GM18502 (cell line): ENCODE data around the gene ATF7.
"Not testable (repeated sequence)": the region's sequence is repeated elsewhere in the genome, so short reads cannot be mapped to it uniquely, and the experiment has no call there.

Source experiments
- ATAC-seq: cut with Tn5 transposase; IDR thresholded peaks from one replicate; pipeline ENCODE4 v1.9.1; 2021; ENCODE audit warnings: mild to moderate bottlenecking; ENCODE audit not compliant: unreplicated experiment, poor library complexity

ATF7 gene

DNA sequence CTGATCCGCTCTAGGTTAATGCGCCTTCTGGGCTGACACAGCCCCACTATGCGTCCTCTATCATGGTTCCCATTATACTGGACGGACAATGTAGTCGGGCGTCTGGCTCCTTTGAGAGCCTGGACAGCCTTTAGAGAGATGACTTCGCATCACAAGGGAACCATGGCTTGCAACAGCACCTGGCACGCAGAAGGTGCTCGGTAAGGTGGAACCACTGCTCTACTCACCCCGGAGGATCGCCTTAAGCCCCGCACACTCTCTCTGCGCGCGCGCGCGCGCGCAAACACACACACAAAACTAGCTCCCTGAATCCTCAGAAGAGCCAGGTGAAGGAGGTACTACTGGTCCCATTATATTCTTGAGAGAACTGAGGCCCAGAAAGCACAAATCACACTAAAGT, 134.0 kb downstream of the ATF7 start:
- ATAC-seq = no peak

DNA sequence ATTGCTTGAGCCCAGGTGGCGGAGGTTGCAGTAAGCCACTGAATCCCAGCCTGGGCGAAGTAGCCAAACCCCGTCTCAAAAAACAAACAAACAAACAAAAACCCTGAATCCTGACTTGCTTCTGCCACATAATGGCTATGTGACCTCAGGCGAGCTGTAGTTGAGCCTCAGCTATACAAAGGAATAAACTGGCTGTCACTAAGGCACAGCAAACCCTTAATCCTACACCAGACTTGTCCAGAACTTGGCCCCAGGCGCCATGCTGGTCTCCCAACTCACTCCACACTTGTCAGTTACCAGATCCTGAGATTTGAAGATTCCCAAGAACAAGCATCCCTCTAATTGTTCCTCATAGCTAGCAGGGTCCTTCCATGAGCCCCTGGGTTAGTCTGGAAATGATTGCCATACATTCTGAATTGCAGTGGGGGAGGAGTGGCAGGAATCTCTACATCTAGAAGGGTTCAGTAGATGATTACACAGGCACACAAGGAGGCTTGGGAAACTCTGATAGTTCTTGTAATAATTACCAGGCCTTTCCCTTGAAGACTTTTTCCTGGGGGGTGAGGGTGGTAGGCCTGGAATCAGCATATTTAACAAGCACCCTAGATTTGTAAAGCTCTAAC, 136.8 kb downstream of the ATF7 start:
- no peak for ATAC-seq

DNA sequence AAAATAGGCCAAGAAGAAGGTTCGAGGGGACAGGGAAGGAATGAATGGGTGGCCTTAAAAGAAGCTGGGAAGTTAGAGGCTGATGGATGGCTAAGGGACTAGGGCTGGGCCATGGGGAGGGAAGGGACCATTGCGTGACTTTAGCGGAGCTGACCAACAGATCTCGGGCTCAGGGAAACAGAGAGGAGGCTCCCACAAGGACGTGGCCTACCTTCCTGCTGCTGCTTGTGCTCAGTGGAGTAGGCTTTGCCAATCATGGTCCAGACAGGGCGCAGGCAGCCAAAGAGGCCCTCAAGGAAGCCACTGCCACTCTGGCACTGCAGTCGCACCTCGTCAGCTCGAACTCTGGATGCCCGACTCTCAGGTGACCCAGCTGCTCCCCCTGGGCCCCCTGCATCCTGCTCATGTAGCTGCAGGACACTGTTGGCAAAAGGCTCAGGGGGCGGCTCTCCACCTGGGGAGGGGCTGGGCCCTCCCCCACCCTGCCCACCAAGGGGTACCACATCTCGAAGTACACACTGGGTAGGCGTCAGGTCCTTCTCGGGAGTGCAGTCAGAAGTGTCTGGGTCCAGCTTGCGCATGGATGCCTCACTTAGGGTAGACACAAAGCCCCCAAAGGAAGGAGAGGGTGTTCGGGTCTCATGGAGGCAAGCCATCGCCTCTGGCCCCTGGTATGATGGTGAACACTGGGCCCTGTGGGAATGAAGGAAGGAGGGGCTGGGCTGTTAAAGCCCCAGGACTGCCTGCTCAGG, 139.3 kb downstream of the ATF7 start:
- no peak for ATAC-seq

DNA sequence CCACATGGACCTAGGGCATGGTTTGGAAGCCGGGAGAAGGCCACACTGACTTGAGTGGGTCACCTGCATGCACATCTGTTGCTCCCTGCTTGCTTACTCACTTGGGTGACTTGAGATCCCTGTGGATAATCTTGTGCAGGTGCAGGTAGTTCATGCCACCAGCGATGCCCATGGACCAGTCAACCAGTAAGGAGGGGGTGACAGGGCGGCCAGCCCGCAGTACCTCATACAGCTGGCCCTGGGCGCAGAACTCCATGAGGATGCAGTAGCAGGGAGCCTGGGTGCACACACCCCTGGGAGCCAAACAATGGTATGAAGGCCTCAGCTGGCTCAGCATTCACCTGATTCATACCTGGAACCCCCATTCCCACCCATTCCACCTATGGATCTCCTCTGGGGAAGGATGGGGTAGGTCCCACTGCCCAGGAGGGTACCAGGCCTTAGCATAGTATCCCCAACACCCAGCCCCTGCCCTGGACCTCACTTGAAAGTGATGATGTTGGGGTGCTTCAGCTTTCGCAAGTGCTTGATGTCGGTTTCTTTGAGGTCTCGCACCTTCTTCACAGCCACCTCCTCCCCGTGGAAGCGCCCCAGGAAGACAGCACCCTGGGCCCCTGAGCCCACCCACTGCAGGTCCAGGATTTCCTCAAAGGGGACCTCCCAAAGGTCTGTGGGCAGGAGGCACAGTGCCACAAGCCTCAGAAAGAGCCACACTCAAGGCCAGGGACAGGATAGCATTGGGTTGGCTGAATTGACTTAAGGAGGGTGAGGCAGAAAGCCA, 140.0 kb downstream of the ATF7 start:
- ATAC-seq = no peak

DNA sequence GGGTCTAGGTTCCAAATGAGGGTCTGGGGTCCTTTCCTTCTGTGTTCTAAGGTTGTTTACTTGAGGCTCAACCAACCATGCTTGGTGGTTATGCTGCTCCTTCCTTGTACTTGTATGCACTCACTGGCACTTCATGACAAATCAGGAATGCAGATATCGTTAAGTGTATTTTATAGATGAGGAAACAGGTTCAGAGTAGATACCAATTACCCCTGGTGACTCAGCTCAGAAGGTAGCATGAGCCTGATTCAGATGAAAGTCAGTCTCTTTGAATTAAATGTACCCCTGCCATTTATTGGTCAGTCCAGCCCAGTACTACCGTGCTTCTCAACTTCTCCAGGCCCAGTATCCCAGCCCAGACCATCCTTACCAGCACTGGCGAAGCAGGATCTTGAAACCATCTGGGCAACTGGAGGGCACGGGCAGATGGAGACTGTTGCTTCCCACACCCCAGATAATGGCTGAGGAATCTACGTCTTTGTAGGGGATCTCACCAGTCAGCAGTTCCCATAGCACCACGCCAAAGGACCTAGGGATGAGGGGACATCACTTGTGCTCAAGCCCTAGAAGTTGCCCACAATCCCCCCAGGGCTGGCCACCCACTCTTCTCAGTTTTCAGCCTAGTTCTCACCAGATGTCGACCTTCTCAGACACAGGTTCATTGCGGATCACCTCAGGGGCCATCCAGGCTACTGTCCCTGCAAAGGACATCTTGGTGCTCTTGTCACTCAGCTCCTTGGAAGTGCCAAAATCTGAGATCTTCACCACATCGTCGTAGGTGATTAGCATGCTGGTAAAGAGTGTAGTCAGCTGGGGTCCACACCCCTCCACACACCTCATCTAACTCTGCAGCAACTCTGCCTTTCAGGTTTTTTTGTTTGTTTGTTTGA, 141.3 kb downstream of the ATF7 start:
- ATAC-seq = no peak

DNA sequence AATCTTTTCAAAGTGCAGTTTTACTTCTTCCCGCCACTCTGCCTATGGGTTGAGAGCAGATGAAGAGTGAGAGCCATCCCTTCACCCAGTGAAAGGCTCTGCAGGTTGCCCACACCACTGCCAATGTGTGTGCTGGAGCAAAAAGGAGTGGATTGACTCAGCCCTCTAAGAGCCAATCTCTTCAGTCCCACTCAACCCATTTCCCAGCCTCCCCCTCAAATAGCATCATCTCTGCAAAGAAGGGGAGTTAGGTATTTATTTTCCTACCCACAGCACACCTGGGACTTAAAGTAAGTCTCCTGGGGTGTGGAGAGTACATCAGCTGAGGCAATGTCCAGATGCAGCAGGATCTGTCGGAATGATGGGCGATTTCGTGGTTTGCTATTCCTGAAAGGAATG, 142.2 kb downstream of the ATF7 start:
- ATAC-seq = no peak

DNA sequence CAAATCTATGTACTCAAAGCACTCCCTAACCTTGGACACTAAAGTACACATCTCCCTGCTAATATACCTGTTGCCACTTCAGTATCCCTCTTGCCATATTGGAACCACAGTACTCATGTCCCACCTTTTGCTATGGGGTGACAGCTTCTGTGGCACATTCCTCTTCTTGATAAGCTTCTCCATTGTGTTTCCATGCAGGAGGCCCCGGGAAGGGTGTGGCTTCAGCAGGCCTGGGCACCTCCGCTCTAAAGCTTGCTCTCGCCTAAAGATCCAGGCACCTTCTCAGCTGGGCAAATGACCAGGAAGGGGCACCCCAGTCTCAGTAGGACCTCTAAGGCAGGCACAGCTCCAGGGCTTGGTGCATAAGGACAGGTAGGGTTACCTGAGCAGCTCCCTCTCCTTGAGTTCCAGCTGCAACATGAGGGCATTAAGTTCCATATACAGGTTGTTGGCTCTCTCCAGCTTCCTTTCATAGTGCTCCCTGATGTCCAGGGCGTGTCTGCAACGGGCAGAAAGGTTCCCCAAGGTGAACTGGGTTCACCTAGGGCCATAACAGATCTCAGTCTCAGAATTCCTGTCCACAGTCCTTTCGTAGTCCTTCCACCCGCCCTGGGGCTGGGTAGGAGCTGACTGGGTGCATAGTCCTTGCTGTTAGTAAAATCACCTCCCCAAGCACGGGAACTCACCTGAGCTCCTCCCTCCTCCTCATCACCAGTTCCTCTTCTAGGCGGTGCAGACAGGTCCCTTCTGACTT, 142.8 kb downstream of the ATF7 start:
- ATAC-seq = no peak

DNA sequence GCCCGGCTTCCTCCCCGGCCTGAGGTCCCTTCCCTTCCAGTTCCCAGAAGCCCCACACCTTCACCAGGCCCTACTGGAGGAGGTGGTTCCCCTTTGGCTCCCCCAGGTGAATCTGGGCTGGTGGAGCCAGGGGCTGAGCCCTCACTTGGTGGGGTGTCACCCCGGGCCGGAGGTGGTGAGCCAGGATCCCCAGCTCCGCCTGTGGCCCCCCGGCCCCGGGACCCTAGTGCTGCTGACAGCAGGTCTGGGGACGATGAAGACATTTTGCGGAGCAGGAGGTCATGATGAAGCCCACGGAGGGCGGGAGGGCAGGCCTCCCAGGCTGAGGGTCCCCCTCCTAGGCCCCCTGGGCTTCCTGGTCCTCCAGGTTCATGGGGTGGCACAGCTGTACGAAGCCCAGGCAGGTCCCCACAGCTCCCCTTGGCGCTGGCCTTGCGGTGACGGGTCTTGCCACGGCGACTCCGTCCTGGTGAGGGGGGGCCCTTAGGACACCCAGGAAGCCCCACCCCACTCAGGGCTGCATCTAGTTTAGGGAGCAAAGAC, 143.5 kb downstream of the ATF7 start:
- ATAC-seq = no peak

DNA sequence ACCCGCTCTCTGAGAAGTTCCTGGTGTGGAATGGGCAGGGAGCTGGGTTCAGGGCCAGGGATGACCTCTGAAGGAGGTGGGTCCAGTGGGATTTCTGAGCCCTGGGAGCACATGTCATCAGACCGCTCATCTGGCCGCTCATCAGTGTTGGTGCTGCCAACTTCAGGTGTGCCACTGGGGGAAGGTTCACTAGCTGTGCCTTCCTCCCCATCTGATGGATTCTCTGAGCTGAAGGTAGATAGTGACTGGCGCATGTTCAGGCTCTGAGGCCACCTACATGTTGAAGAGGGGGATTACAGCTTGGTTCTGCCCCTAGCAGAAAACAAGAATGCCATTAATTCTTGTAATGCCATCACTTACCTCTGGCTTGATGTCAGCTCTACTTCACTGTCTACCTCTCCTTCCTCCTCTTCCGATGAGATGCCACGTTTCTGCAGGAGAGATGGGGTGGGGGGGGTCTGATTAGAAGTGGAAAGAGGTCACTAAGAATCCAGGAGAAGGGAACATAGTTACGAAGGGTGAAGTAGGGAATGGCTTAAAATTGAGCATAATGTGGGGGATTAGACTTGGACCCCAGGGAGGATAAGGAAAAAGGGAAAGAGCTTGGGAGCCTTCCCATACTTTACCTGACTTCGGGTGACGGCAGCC, 144.1 kb downstream of the ATF7 start:
- ATAC-seq = no peak

DNA sequence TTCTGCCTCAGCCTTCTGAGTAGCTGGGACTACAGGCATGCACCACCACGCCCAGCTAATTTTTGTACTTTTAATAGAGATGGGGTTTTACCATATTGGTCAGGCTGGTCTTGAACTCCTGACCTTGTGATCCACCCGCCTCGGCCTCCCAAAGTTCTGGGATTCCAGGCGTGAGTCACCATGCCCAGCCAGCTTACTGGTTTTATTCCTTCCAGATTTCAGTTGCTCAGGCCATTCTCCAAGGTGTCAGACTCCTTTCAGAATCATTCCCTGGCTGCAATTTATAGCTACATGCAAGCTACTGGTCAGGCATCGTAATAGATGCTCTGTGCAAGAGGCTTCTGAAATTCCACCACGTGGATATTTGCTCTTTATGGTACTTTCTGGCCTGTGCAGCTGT, 144.7 kb downstream of the ATF7 start:
- not testable (repeated sequence) for ATAC-seq

DNA sequence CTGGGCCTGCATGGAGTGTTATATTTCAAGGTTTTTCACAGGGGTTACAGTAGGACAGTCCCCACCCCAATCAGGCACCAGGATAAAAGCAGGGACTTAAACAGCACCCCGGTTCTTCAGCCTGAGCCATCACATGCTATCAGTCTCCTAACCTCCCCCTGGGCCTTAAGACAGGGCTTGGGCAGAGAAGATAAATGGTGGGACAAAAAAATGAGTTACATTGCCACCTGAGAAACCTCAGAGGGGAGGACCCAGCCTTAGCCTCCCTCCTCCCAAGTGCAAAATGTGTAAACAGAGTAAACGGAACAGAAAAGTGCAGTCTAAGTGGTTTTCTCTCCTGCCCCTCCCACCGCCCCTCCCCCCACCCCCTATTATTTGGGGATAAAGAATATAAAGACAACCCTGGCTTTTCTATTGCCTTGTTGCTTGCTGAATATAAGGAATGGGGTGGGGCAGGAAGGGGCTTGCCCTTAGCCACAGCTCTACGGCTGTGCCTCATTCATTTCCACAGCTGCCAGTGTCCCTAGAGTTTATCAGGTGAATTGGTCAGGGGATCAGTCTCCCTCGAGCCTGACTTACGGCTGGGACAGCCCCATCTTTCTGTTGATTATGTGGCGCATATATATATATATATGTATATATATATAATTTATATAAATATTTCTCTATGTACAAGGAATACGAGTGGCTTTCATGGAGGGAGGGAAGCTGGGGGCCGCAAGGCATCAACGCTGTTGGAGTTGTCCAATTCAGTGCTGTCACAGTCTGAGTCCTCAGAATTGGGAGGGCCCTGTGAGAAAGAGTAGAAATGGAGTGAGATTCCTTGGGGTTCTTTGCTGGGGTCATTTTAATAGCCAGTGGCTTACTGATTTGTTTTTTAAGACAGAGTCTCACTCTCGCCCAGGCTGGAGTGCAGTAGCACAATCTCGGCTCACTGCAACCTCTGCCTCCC, 145.4 kb downstream of the ATF7 start:
- no peak for ATAC-seq

DNA sequence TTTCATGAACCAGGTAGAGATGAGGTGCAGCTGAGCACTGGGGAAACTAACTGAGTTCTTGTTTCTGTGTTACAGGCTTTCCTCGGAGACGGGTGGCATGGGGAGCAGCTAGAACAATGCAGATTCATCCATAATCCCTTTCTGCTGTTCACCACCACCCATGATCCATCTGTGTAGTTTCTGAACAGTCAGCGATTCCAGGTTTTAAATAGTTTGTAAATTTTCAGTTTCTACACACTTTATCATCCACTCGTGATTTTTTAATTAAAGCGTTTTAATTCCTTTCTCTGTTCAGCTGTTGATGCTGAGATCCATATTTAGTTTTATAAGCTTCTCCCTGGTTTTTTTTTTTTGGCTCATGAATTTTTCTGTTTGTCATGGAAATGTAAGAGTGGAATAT, 146.9 kb downstream of the ATF7 start:
- ATAC-seq = no peak

DNA sequence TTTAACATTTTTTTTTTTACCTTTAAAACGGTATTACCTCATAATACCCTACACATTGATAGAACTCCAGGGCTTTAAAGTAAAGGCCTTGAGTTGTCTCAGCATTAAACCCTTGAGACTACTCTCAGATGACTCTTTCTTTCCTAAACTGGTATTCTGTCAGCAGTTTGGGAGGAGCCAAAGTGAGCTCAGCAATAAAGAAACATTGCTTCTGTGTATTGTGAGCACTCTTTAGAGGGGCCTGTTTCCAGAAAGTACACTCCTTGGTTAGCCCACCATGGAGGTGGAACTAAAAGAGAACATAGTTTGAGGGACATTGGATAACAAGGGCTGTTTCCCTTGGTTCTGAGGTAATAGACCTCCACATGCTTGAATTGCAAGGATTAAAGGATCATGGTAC, 147.3 kb downstream of the ATF7 start:
- ATAC-seq = no peak

DNA sequence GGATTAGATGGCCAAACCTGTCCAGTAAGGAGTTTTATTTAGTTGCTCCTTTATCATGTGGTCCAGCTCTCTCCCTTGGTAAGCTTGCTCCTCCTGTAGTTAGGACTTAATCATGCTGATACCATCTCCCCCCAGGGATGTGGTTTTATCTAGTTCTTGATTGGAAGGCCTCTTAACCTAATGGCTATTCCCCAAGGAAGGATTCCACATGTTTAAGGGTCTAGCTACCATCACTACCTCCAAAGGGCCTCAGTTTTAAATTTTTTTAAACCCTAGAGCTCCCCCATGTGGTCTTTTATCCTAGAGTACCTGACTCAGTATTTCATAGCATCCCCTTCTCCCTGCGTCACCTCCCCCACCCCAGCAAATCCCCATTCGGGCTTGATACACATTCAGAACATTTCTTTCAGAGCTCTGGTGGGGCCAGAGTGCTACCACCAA, 149.4 kb downstream of the ATF7 start:
- no peak for ATAC-seq

DNA sequence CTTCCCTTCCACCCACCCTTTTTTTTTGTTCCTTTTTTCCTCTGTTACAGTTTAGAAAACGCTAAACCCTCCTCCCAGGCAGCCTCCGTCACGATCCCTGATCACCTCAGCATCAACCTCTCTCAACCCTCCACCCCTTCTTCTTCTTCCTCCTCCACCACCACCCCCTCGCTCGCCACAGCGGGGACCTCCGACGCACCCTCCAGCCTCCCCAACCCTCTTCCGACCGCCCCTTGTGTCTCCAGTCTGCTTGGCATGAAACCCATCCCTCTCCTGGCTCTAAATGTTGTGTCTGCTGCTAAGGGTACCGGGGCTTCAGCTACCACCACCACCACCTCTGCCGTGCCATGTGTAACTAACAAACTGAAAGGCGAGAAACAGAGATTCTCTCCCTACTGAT, 151.4 kb downstream of the ATF7 start:
- no peak for ATAC-seq

DNA sequence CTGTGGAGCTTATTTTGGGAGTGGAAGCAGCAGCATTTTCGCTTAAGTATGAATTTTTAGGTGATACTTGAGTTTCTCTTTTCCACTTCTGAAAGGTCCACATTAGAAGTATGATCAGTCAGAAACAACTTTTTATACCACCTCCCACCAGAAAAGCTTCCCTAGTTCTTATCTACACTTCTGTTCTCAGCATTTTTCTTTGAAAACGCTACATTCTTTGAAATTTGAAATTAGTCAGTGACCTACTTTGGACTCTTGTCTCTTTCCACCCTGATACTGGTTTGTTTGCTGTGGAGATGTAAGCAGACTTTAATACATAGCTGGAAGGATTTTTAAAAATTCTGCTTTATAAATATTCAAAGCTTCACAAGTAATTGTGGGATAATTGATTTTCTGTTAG, 152.1 kb downstream of the ATF7 start:
- no peak for ATAC-seq

DNA sequence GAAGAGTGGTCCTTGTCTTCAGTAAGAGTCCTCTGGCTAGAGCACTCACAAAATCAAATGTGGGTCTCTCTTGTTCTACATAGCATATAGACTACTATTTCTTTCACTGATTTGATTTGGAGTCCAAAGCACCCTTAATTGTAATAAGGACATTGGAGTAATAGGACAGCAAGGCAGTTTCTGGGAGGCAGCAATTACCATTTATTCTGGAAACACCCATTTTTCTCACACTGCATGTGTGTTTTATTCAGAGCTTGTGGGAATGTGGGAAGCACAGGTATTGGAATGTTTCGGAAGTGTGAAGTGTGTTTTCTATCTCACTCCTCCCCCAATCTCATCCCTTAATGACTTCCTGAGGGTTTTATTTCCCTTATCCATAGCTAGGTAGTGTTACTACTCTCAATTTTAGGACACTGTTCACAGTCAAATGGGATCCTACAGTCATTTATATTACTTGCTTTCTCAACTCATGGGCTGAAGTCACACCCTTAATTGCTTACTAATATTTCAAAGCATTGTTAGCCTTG, 154.1 kb downstream of the ATF7 start:
- no peak for ATAC-seq

DNA sequence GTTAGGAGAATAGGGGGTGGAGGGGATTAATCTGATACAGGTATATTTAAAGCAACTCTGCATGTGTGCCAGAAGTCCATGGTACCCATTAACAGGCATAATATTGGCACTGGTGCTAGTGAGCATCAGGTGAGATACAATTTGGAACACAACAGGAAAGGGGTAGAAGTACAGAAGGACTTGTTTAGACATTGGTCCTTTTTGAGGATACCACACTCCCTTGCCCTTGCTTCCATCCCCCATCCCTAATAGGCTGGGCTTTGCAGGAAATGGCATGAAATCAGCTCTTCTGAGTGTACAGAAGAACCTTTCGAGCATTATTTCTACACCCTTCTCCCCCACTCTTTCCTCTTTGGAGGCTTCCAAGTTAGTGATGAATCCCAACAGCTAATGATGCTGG, 157.9 kb downstream of the ATF7 start:
- no peak for ATAC-seq
